Gastroesophageal sphincter (tissue), 4 donors: ENCODE data around the gene KRTAP1-1. TPM values are rescaled to one million over a fixed set of nuclear protein-coding genes. Genes with fewer than 3 reads are reported as not detected.

Experiments used
- ATAC-seq: fragments of 150-250 bp; one replicate; pipeline ENCODE4 v1.9.1; 2016; ENCODE audit warnings: mild to moderate bottlenecking, moderate library complexity
- H3K27ac ChIP-seq, 4 donors: fragments of 200-600 bp; sonication (generic) in 3 of 4; 1 replicate in 3 of 4; 2 replicates in 1 of 4; pipeline ENCODE4 v1.5.1; 2016 to 2019
- H3K27me3 ChIP-seq: fragments of 200-600 bp; sonication (generic); one replicate; pipeline ENCODE4 v1.5.1; 2019
- H3K36me3 ChIP-seq, 2 donors: fragments of 200-600 bp; sonication (generic); one replicate each; pipeline ENCODE4 v1.5.1; 2019; ENCODE audit warnings: control low read depth in 1 of 2
- H3K4me1 ChIP-seq, 3 donors: fragments of 200-600 bp; sonication (generic); 1 replicate in 2 of 3; 2 replicates in 1 of 3; pipeline ENCODE4 v1.5.1; 2016 to 2019; ENCODE audit warnings: control low read depth in 2 of 3
- H3K4me3 ChIP-seq, 2 donors: fragments of 200-600 bp; sonication (generic); one replicate each; pipeline ENCODE4 v1.5.1; 2019; ENCODE audit warnings: mild to moderate bottlenecking in 1 of 2, moderate library complexity in 1 of 2
- H3K9me3 ChIP-seq, 3 donors: fragments of 200-600 bp; sonication (generic); one replicate each; pipeline ENCODE4 v1.5.1; 2017 to 2019; ENCODE audit warnings: control low read depth in 2 of 3
- EP300 ChIP-seq: sonication (generic); formaldehyde crosslinking; IDR thresholded peaks from one replicate; pipeline ENCODE4 v1.6.1; 2017; ENCODE audit warnings: antibody characterized with exemption, mild to moderate bottlenecking
- POLR2A ChIP-seq, 2 donors: fragments of 450-650 bp; IDR thresholded peaks; one replicate each; pipeline ENCODE4 v1.6.1; 2017; ENCODE audit warnings: antibody characterized with exemption in 2 of 2, mild to moderate bottlenecking in 2 of 2, moderate library complexity in 1 of 2
- POLR2AphosphoS5 ChIP-seq: sonication (generic); formaldehyde crosslinking; IDR thresholded peaks from one replicate; pipeline ENCODE4 v1.6.1; 2017; ENCODE audit warnings: antibody characterized with exemption
- WGBS, 2 donors: methylation state at CpG; one replicate each; pipeline ENCODE4 v1.1.5; 2018; ENCODE audit warnings: low coverage in 1 of 2; 5-methylcytosine and 5-hydroxymethylcytosine counted together
- total RNA-seq, 4 donors: library from RNA; depleted of rRNA; stranded (reverse); fragments of >200 nt; gene quantifications; one replicate each; pipeline ENCODE4 v1.1.0, GENCODE V29; 2016
- TF ChIP-seq, protein P1 (sequence below), 4 experiments: fragments of 200-600 bp in 2 of 4; fragments of 450-650 bp in 2 of 4; sonication (generic) in 1 of 4; IDR thresholded peaks; one replicate each; pipeline ENCODE4 v1.5.1; 2017 to 2019; ENCODE audit warnings: antibody characterized with exemption in 4 of 4, mild to moderate bottlenecking in 2 of 4, moderate library complexity in 2 of 4

Gene KRTAP1-1
- total RNA-seq, 4 donors from 2014 or later: not detected

DNA sequence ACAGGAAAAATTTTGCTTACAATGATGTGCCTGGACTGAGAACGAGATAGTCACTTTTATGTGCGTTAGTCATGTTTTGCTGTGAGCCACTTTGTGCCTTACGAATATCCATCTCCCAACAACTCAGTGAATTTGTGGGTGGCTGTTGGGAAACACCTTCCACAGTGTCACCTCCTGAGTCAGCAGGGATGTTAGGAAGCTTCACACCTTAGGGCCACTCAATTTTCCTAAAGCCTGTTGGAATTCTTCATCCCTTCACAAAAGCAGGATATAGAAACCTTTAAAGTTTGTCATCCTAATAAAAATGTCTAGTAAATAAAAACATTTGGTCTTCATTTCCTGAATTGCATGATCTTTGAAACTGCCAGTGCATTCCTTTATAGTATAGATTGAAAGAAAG lies 28.1 kb downstream of the KRTAP1-1 start:
- H3K4me3 ChIP-seq: no peak overlapping the region
- TF ChIP-seq EP300: no peak
- no peak for TF ChIP-seq POLR2AphosphoS5
- TF ChIP-seq, protein P1, sequence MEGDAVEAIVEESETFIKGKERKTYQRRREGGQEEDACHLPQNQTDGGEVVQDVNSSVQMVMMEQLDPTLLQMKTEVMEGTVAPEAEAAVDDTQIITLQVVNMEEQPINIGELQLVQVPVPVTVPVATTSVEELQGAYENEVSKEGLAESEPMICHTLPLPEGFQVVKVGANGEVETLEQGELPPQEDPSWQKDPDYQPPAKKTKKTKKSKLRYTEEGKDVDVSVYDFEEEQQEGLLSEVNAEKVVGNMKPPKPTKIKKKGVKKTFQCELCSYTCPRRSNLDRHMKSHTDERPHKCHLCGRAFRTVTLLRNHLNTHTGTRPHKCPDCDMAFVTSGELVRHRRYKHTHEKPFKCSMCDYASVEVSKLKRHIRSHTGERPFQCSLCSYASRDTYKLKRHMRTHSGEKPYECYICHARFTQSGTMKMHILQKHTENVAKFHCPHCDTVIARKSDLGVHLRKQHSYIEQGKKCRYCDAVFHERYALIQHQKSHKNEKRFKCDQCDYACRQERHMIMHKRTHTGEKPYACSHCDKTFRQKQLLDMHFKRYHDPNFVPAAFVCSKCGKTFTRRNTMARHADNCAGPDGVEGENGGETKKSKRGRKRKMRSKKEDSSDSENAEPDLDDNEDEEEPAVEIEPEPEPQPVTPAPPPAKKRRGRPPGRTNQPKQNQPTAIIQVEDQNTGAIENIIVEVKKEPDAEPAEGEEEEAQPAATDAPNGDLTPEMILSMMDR (IDR thresholded peaks at IDR 0.05): no peak
- no peak for TF ChIP-seq POLR2A (IDR thresholded peaks at IDR 0.05)
- no peaks in the 10 kb centered on the region for H3K4me1 ChIP-seq
- H3K36me3 ChIP-seq: no peaks in the 10 kb centered on the region
- H3K27ac ChIP-seq: no peak overlapping the region
- ATAC-seq: no peak
- WGBS, 2 donors: 76 to 82% methylated on average over 3 of the region's 3 CpGs
- H3K27me3 ChIP-seq: peaks cover 4% of the 10 kb centered on the region
- no peaks in the 10 kb centered on the region for H3K9me3 ChIP-seq

DNA sequence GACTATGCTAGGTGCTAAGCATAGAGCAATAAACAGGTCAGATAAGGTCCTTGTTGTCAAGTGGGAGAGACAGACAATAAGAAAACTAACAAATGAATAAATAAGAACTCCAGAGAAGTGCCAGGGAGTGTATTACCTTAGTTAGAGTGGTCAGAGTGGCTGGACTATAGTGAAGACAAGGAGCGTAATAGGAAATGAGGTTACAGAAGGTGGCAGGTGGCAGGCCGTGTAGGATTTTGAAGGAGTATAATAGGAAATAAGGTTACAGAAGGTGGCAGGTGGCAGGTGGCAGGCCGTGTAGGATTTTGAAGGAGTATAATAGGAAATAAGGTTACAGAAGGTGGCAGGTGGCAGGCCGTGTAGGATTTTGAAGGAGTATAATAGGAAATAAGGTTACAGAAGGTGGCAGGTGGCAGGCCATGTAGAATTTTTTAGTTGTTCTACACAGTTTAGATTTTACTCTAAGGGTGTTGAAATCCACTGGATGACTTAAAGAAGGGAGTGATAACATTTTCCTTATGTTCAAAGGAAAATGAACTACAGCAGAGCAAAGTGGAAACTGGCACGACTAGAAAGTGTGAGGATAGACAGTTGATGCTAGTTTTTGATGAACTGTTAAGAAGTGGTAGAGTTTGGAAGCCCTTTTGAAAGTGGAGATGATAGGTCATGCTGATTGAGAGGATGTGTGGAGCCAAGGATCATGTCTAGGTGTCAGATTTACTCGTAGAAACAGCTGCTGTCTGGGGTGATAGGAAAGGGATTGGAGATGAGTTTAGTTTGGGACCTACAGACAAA lies 28.7 kb downstream of the KRTAP1-1 start:
- 60 to 79% methylated on average over 4 to 6 of the region's 6 CpGs for WGBS, 2 donors

DNA sequence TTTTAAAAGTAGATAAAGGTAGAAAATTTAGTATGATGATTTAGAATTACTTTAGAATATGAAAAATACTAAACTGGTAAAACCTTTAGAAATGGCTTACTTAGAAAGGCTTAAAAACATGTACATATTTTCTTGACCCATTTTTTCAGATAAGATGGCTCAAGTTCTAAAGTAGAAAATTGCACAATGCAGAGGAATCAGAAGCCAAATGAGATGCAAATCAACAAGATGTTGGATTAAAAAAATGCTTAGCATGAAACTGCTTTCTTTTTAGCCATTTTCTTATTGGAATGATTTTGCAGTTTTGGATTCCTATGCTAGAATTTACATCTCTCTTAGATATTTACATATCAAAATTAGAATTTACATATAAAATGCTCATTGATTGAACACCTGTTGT lies 30.8 kb downstream of the KRTAP1-1 start:
- no peak for ATAC-seq

More for the DNA sequence above, 28.7 kb downstream of the KRTAP1-1 start:
- no peak for ATAC-seq
- Histone ChIP-seq H3K27ac (no peak overlapping the region), H3K4me1 (no peaks in the 10 kb centered on the region), H3K27me3 (peaks cover 4% of the 10 kb centered on the region), H3K4me3 (no peak overlapping the region), H3K36me3 (no peaks in the 10 kb centered on the region), H3K9me3 (no peaks in the 10 kb centered on the region)
- TF ChIP-seq, protein P1 (IDR thresholded peaks at IDR 0.05): no peak
- TF ChIP-seq POLR2AphosphoS5 (no peak), EP300 (no peak), POLR2A (IDR thresholded peaks at IDR 0.05) (no peak)

DNA sequence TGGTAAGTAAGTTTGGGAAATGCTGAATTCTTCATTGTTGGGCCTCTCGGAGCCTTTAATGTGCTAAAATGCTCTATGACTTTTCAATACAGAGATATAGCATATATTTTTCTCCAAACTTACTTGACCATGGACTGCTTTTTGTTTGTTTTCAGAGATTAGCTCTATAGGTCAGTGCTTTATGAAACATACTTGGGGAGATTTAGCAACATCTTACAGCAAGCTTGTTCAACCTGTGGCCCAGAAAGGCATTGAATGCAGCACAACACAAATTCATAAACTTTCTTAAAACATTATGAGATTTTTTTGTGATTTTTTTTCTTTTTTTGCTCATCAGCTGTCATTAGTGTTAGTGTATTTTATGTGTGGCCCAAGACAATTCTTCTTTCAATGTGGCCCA lies 31.3 kb downstream of the KRTAP1-1 start:
- WGBS, 2 donors: 70% methylated on average over 1 of the region's 1 CpG; no CpG with 5 or more reads in 1 of the 2 donors
- H3K27ac ChIP-seq: no peak overlapping the region

More for the DNA sequence above, 30.8 kb downstream of the KRTAP1-1 start:
- Histone ChIP-seq H3K27ac (no peak overlapping the region), H3K36me3 (no peaks in the 10 kb centered on the region), H3K27me3 (no peaks in the 10 kb centered on the region), H3K4me3 (no peak overlapping the region), H3K9me3 (no peaks in the 10 kb centered on the region), H3K4me1 (no peaks in the 10 kb centered on the region)
- TF ChIP-seq POLR2A (IDR thresholded peaks at IDR 0.05) (no peak), POLR2AphosphoS5 (no peak)

DNA sequence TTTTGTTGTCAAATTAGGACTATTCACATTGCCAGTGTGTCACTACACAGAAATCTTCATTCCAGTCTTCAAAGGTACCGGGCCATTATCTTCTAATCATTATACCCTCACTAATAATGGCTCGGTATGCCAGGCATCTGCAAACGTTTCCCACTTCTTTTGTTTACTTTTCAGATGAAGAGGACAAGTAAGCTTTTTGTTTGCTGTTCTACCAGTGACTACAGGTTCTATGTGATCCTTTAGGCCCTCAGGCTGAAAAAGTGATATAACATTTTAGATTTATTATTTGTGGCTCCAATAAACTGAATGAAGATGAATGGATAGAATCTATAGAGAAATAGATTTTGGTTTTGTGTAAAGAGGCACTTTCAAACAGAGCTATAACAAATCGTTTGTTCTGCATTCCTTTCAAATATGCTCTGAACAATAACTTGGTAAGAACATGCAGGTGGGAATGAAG lies 31.9 kb downstream of the KRTAP1-1 start:
- Histone ChIP-seq H3K27ac (no peak overlapping the region), H3K4me1 (no peaks in the 10 kb centered on the region), H3K27me3 (no peaks in the 10 kb centered on the region), H3K9me3 (no peaks in the 10 kb centered on the region), H3K36me3 (no peaks in the 10 kb centered on the region), H3K4me3 (no peak overlapping the region)
- TF ChIP-seq POLR2AphosphoS5 (no peak), POLR2A (IDR thresholded peaks at IDR 0.05) (no peak), EP300 (no peak)
- TF ChIP-seq, protein P1 (IDR thresholded peaks at IDR 0.05): no peak
- ATAC-seq: no peak
- 36 to 50% methylated on average over 3 to 4 of the region's 4 CpGs for WGBS, 2 donors

More for the DNA sequence above, 31.3 kb downstream of the KRTAP1-1 start:
- Histone ChIP-seq H3K36me3 (no peaks in the 10 kb centered on the region), H3K4me1 (no peaks in the 10 kb centered on the region), H3K9me3 (no peaks in the 10 kb centered on the region), H3K4me3 (no peak overlapping the region), H3K27me3 (no peaks in the 10 kb centered on the region)
- TF ChIP-seq POLR2A (IDR thresholded peaks at IDR 0.05) (no peak), POLR2AphosphoS5 (no peak), EP300 (no peak)
- TF ChIP-seq, protein P1 (IDR thresholded peaks at IDR 0.05): no peak
- no peak for ATAC-seq
